Lower leg skin (tissue), 4 donors: ENCODE data around the gene MFSD2B. TPM values are rescaled to one million over a fixed set of nuclear protein-coding genes. Genes with fewer than 3 reads are reported as not detected.

Source experiments
- DNase-seq, 2 donors: peaks; one replicate each; pipeline ENCODE4 v3.0.0-alpha.2; 2019; ENCODE audit warnings: low spot score in 2 of 2
- H3K4me3 ChIP-seq: fragments of 200-600 bp; sonication (generic); 2 replicates; pipeline ENCODE4 v1.5.1; 2017; ENCODE audit warnings: mild to moderate bottlenecking, low read depth; ENCODE audit not compliant: poor library complexity, severe bottlenecking
- CTCF ChIP-seq, 3 donors: fragments of 450-650 bp; IDR thresholded peaks; one replicate each; pipeline ENCODE4 v1.5.1; 2016; ENCODE audit warnings: antibody characterized with exemption in 3 of 3, mild to moderate bottlenecking in 3 of 3, moderate library complexity in 2 of 3
- POLR2A ChIP-seq, 2 donors: fragments of 450-650 bp; IDR thresholded peaks; one replicate each; pipeline ENCODE4 v1.6.1; 2016 to 2017; ENCODE audit warnings: antibody characterized with exemption in 2 of 2, mild to moderate bottlenecking in 1 of 2, moderate library complexity in 1 of 2
- WGBS, 2 donors: methylation state at CpG; one replicate each; pipeline ENCODE4 v1.1.5; 2018; 5-methylcytosine and 5-hydroxymethylcytosine counted together
- intact Hi-C: fragments of 100-400 bp; cut with DNase I; formaldehyde crosslinking; loops from one replicate; pipeline ENCODE4 v1.15.0; 2023; ENCODE audit warnings: low total_unique reads
- total RNA-seq, 4 donors: library from RNA; depleted of rRNA; stranded (reverse); fragments of >200 nt; gene quantifications; one replicate each; pipeline ENCODE4 v1.1.0, GENCODE V29; 2016

MFSD2B gene
- total RNA-seq, 4 donors from 2014 or later: 0.34 TPM; not detected in 3

- peak in 1 of 2 donors; percentile 76 for DNase-seq
- intact Hi-C loops: no loop called here
- TF ChIP-seq CTCF (IDR thresholded peaks at IDR 0.05) (no peak), POLR2A (IDR thresholded peaks at IDR 0.05) (no peak)
- H3K4me3 ChIP-seq: no peak overlapping the region
- 76 to 81% methylated on average over 7 to 8 of the region's 9 CpGs for WGBS, 2 donors
Observed at GRCh38 chr2:24016376-24016761, 6.5 kb downstream of the MFSD2B start.

GRCh38 chr2:24016853-24017703 lies 7.2 kb downstream of the MFSD2B start:
- intact Hi-C loops: no loop called here
- peak in 1 of 2 donors; percentile 74 for DNase-seq
- TF ChIP-seq CTCF (IDR thresholded peaks at IDR 0.05) (no peak), POLR2A (IDR thresholded peaks at IDR 0.05) (no peak)
- WGBS, 2 donors: 94 to 97% methylated on average over 26 to 31 of the region's 35 CpGs
- no peak overlapping the region for H3K4me3 ChIP-seq

- DNase-seq: peak in 1 of 2 donors; percentile 68
- no peak overlapping the region for H3K4me3 ChIP-seq
- 87% methylated on average over 8 of the region's 8 CpGs for WGBS, 2 donors
- TF ChIP-seq CTCF (IDR thresholded peaks at IDR 0.05) (no peak), POLR2A (IDR thresholded peaks at IDR 0.05) (no peak)
- intact Hi-C loops: no loop called here
Observed at GRCh38 chr2:24017711-24018110, 7.8 kb downstream of the MFSD2B start.

- intact Hi-C loops: no loop called here
- WGBS, 2 donors: 85 to 90% methylated on average over 9 of the region's 9 CpGs
- TF ChIP-seq CTCF (IDR thresholded peaks at IDR 0.05) (no peak), POLR2A (IDR thresholded peaks at IDR 0.05) (no peak)
Observed at GRCh38 chr2:24018241-24018640, 8.4 kb downstream of the MFSD2B start.

GRCh38 chr2:24019729-24020128 lies 9.8 kb downstream of the MFSD2B start:
- intact Hi-C loops: no loop called here
- TF ChIP-seq CTCF (IDR thresholded peaks at IDR 0.05): no peak
- no peak for TF ChIP-seq POLR2A (IDR thresholded peaks at IDR 0.05)
- peak in 1 of 2 donors; percentile 73 for DNase-seq
- no peak overlapping the region for H3K4me3 ChIP-seq
- 70 to 90% methylated on average over 5 of the region's 5 CpGs for WGBS, 2 donors

More at GRCh38 chr2:24018241-24018640, 8.4 kb downstream of the MFSD2B start:
- peak in 1 of 2 donors; percentile 77 for DNase-seq
- H3K4me3 ChIP-seq: no peak overlapping the region
